Body of pancreas (tissue), 4 donors: ENCODE data around the gene ANKRD11. TPM values are rescaled to one million over a fixed set of nuclear protein-coding genes. Genes with fewer than 3 reads are reported as not detected.
"Not testable (repeated sequence)": the region's sequence is repeated elsewhere in the genome, so short reads cannot be mapped to it uniquely, and the experiment has no call there.

Experiments
- ATAC-seq: fragments of 150-250 bp; one replicate; pipeline ENCODE4 v1.9.1; 2016
- DNase-seq, 4 donors: peaks; one replicate each; pipeline ENCODE4 v3.0.0-alpha.2; 2019
- H3K27ac ChIP-seq, 4 donors: fragments of 200-600 bp; sonication (generic); 1 replicate in 3 of 4; 2 replicates in 1 of 4; pipeline versions ENCODE4 v1.5.1 to v1.6.1; 2016 to 2019; ENCODE audit warnings: mild to moderate bottlenecking in 1 of 4, mixed read lengths in 1 of 4, moderate library complexity in 1 of 4
- H3K27me3 ChIP-seq, 2 donors: fragments of 200-600 bp; sonication (generic); one replicate each; pipeline ENCODE4 v1.6.0; 2016; ENCODE audit warnings: mild to moderate bottlenecking in 1 of 2
- H3K36me3 ChIP-seq, 2 donors: fragments of 200-600 bp; sonication (generic); replicated peaks in 1 of 2; 2 replicates each; pipeline ENCODE4 v1.5.1; 2016; ENCODE audit warnings: low read depth in 2 of 2; ENCODE audit not compliant: insufficient read depth in 1 of 2
- H3K4me1 ChIP-seq: fragments of 200-600 bp; sonication (generic); one replicate; pipeline ENCODE4 v1.6.0; 2016
- H3K4me3 ChIP-seq, 2 donors: fragments of 200-600 bp; sonication (generic); 1 replicate in 1 of 2; 2 replicates in 1 of 2; pipeline ENCODE4 v1.5.1; 2016 to 2019
- H3K9me3 ChIP-seq, 3 donors: fragments of 200-600 bp; sonication (generic); 1 replicate in 2 of 3; 2 replicates in 1 of 3; pipeline ENCODE4 v1.5.1; 2016
- CTCF ChIP-seq, 7 experiments: fragments of 450-650 bp in 4 of 7; fragments of 200-600 bp in 3 of 7; sonication (generic) in 3 of 7; IDR thresholded peaks; one replicate each; pipeline ENCODE4 v1.5.1; 2016 to 2019; ENCODE audit warnings: antibody characterized with exemption in 7 of 7
- POLR2A ChIP-seq, 3 donors: fragments of 450-650 bp; IDR thresholded peaks; one replicate each; pipeline ENCODE4 v1.6.1; 2016; ENCODE audit warnings: antibody characterized with exemption in 3 of 3, mild to moderate bottlenecking in 2 of 3
- WGBS, 2 donors: methylation state at CpG; one replicate each; pipeline ENCODE4 v1.1.5; 2017; 5-methylcytosine and 5-hydroxymethylcytosine counted together
- intact Hi-C: fragments of 100-400 bp; cut with DNase I; formaldehyde crosslinking; loops from one replicate; pipeline ENCODE4 v1.15.1; 2023
- total RNA-seq, 2 donors: library from RNA; depleted of rRNA; stranded (reverse); fragments of >200 nt; gene quantifications; one replicate each; pipeline ENCODE4 v1.1.0, GENCODE V29; 2016

Gene ANKRD11
- total RNA-seq, 2 donors from 2014 or later: 52.1 to 97.9 TPM

- Histone ChIP-seq H3K36me3 (no peaks in the 10 kb centered on the region), H3K27ac (peak overlapping the region; percentile 8 to 33 (median 20)), H3K4me1 (peaks cover 42% of the 10 kb centered on the region), H3K9me3 (no peaks in the 10 kb centered on the region), H3K27me3 (no peaks in the 10 kb centered on the region), H3K4me3 (no peak overlapping the region)
- intact Hi-C loops: no loop called here
- peak; percentile 92 for ATAC-seq
- TF ChIP-seq POLR2A (IDR thresholded peaks at IDR 0.05): no peak
- peak in 1 of 7 experiments; percentile 9 for TF ChIP-seq CTCF (IDR thresholded peaks at IDR 0.05)
- DNase-seq: peak; percentile 71 to 81 (median 79)
- WGBS, 2 donors: 13 to 37% methylated on average over 9 to 29 of the region's 29 CpGs
Observed at GRCh38 chr16:89383095-89384003, 107.0 kb downstream of the ANKRD11 start.

DNA sequence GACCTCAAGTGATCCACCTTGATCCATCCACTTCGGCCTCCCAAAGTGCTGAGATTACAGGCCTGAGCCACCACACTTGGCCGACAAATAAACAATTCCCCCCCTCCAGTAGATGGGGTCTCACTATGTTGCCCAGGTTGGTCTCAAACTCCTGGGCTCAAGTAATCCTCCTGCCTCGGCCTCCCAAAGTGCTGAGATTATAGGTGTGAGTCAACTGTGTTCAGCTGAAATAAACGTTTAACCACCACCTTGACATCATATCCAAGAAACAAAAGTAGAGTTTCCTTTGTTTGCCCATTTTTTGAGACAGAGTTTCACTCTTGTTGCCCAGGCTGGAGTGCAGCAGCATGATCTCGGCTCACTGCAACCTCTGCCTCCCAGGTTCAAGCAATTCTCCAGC lies 107.8 kb downstream of the ANKRD11 start:
- DNase-seq, H3K4me3 ChIP-seq, H3K36me3 ChIP-seq, ATAC-seq, intact Hi-C loops, H3K9me3 ChIP-seq, H3K27me3 ChIP-seq: not testable (repeated sequence)
- peak overlapping the region; percentile 8 to 33 (median 20) for H3K27ac ChIP-seq
- H3K4me1 ChIP-seq: peaks cover 50% of the 10 kb centered on the region
- 60 to 71% methylated on average over 3 to 5 of the region's 5 CpGs for WGBS, 2 donors

- ATAC-seq (no peak), DNase-seq (no peak)
- Histone ChIP-seq H3K27me3 (no peaks in the 10 kb centered on the region), H3K9me3 (no peaks in the 10 kb centered on the region), H3K4me3 (no peak overlapping the region), H3K27ac (no peak overlapping the region), H3K36me3 (no peaks in the 10 kb centered on the region), H3K4me1 (peaks cover 55% of the 10 kb centered on the region)
- no peak for TF ChIP-seq CTCF (IDR thresholded peaks at IDR 0.05)
- TF ChIP-seq POLR2A (IDR thresholded peaks at IDR 0.05): no peak
- intact Hi-C loops: no loop called here
- 73 to 76% methylated on average over 11 to 14 of the region's 14 CpGs for WGBS, 2 donors
Observed at GRCh38 chr16:89381788-89382187, 108.6 kb downstream of the ANKRD11 start.

GRCh38 chr16:89380681-89381080 lies 109.7 kb downstream of the ANKRD11 start:
- H3K4me1 ChIP-seq: peaks cover 58% of the 10 kb centered on the region

GRCh38 chr16:89378947-89379771 lies 111.2 kb downstream of the ANKRD11 start:
- intact Hi-C loops: no loop called here
- Histone ChIP-seq H3K4me1 (peaks cover 56% of the 10 kb centered on the region), H3K9me3 (no peaks in the 10 kb centered on the region), H3K36me3 (no peaks in the 10 kb centered on the region), H3K27me3 (no peaks in the 10 kb centered on the region), H3K27ac (no peak overlapping the region), H3K4me3 (no peak overlapping the region)
- TF ChIP-seq CTCF (IDR thresholded peaks at IDR 0.05): no peak
- TF ChIP-seq POLR2A (IDR thresholded peaks at IDR 0.05): no peak
- ATAC-seq (no peak), DNase-seq (no peak)
- WGBS, 2 donors: 90 to 93% methylated on average over 25 to 29 of the region's 29 CpGs

More at GRCh38 chr16:89380681-89381080, 109.7 kb downstream of the ANKRD11 start:
- WGBS, 2 donors: 85 to 88% methylated on average over 15 of the region's 15 CpGs
- ATAC-seq (no peak), DNase-seq (no peak)
- no peak overlapping the region for H3K27ac ChIP-seq
- H3K36me3 ChIP-seq: no peaks in the 10 kb centered on the region
- no peaks in the 10 kb centered on the region for H3K9me3 ChIP-seq
- intact Hi-C loops: no loop called here
- H3K27me3 ChIP-seq: no peaks in the 10 kb centered on the region
- no peak overlapping the region for H3K4me3 ChIP-seq
- no peak for TF ChIP-seq POLR2A (IDR thresholded peaks at IDR 0.05)
